Occipital lobe (tissue), 2 donors: Measurements from ENCODE around the gene HLA-DOB. TPM values are rescaled to one million over a fixed set of nuclear protein-coding genes. Genes with fewer than 3 reads are reported as not detected.
A peak's percentile ranks its signal among the peaks of the same experiment; 100 is the strongest.

ENCODE experiments used
- DNase-seq: peaks from one replicate; lab custom pipeline; 2025; lab: John Stamatoyannopoulos, UW
- total RNA-seq: library from RNA; depleted of rRNA; stranded (reverse); fragments of >200 nt; gene quantifications from one replicate; pipeline ENCODE4 v1.2.3, GENCODE V29; 2014

The HLA-DOB gene
- total RNA-seq, result not detected

- DNase-seq, result no peak
Measured at GRCh38 chr6:32816746-32817204, at the start of gene HLA-DOB. HLA-DOB (minus strand) TSS chr6:32817002; CDS start chr6:32816951, 51 bp downstream.

- no peak for DNase-seq
Measured at GRCh38 chr6:32865724-32866443, 49.1 kb upstream of the HLA-DOB start.

GRCh38 chr6:32862725-32863124 is 45.9 kb upstream of the HLA-DOB start:
- no peak for DNase-seq

GRCh38 chr6:32860674-32861073 is 43.9 kb upstream of the HLA-DOB start:
- no peak for DNase-seq

DNA sequence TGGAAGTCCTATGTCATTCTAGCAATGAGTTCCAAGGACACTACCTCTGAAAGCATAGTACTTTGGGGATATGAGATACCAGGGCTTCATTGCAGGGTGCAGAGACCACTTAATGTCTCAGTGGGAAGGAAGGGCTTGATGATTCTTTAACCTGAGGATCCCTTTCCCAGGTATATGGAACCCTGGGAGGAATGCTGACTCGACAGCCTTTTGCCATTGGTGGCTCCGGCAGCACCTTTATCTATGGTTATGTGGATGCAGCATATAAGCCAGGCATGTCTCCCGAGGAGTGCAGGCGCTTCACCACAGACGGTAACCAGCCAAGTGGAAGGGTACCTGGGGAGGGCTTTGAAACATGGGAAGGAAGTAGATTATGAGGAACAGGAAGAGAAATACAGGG is 41.4 kb upstream of the HLA-DOB start:
- no peak for DNase-seq

GRCh38 chr6:32857156-32857891 is 40.5 kb upstream of the HLA-DOB start:
- no peak for DNase-seq

DNA sequence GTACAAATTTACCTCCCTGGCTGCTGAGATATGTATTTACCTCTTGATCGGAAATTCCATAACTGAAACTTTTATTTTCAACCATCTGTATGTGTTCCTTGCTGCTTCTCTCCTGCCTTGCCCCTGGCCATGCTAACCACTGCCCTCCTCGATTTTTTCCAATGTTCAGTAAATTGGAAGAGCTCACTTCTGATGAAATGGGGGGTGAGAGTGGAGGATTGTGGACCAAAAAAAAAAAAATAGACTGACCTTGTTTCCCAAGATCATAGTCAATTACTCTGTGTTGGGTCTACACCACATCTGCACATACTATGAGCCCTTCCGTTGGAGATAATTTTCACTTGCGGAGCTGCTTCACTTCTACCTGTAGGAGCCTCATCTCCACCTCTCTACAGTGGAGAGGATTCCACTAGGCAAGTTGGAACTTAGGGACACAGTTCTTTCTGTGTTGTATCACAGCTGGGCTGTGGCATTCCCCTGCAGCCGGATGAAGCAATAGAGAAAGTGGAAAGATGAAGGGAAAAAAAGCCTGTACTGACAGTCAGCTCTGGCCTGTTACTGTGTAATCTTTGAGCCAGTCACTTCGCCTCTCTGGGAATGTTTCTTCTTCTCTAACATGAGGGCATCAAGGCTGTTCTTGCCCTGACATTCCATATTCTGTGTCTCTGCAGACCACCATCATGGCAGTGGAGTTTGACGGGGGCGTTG is 38.8 kb upstream of the HLA-DOB start:
- DNase-seq, result no peak

GRCh38 chr6:32854376-32855178 is 37.8 kb upstream of the HLA-DOB start:
- no peak for DNase-seq

GRCh38 chr6:32853541-32854375 is 37.0 kb upstream of the HLA-DOB start, which contains the start of the genes PSMB9 and TAP1:
PSMB9 (plus strand) TSS chr6:32854192; CDS start chr6:32854230, 38 bp downstream.
TAP1 (minus strand) TSS chr6:32853704; CDS start chr6:32853636, 68 bp downstream.
- DNase-seq, result peak; percentile 91

DNA sequence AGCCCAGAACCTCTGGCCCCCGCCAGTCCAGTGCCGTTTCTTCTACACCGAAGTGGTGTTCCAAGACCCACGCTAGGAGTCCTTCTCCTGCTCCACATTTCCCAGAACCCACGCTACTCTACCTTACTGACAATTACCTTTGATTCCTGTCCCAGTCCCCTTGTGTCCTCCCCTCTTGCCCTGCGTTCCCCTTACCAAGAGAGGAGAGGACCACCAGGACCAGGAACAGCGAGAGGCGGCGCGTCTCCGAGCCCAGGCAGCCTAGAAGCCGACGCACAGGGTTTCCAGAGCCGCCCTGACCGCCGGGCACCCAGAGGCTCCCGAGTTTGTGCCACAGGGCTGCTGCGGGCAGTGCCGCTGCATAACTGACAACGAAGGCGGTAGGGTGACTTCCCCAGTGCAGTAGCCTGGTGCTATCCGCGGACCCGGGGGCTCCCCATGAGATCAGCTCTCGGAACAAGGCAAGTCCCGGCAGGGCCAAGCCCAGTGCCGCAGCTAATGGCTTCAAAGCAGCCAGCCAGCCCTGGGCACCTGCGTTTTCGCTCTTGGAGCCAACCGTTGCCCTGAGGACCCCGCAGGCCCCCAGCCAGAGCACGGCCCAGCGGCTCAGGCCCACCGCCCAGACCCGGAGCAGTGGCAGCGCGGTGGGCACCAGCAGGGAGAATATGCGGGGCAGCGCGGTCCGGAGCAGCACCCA is 36.2 kb upstream of the HLA-DOB start:
- DNase-seq, result no peak

GRCh38 chr6:32852018-32852843 is 35.4 kb upstream of the HLA-DOB start:
- no peak for DNase-seq

DNA sequence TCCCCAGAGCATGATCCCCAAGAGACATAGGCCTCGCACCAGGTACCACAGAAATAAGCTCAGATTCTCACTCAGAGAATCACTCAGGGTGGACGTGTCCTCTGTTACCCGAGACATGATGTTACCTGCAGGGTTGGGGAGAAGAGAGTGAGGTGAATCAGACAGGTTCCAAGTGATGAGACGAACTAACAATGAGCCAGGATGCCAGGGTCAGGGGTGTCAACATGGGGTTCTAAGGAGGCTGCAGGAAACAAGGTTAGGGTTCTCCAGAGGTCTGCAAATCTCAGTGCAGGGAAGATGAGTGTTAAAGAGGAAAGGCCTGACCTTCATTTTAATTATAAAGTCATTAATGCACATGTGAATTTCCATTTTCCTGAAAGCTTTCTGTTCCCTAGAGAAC is 34.2 kb upstream of the HLA-DOB start:
- DNase-seq, result no peak

GRCh38 chr6:32849126-32849525 is 32.3 kb upstream of the HLA-DOB start:
- DNase-seq, result no peak

- DNase-seq, result no peak
Measured at GRCh38 chr6:32847795-32848194, 31.0 kb upstream of the HLA-DOB start.

- no peak for DNase-seq
Measured at GRCh38 chr6:32847004-32847403, 30.2 kb upstream of the HLA-DOB start.

DNA sequence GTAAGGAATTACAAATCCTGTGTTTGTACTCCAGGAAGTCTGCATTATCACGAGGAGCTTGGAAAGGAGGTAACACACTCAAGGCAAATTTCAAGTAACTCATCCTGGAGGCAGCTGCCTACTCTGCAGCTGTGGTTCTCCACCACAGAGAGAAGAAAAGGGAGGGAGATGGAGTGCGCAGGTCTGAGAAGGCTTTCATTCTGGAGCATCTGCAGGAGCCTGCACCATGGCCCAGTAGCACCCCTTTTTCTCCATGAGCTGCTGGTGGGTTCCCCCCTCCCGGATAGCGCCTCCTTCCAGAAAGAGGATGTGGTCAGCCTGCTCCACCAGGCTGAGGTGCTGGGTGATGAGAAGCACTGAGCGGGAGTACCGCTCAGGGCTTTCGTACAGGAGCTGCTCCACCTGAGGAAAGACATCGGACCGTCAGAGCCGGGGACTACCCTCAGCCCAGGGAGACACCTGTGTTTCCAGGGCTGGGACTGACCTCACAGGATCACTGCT is 28.6 kb upstream of the HLA-DOB start:
- DNase-seq, result no peak

DNA sequence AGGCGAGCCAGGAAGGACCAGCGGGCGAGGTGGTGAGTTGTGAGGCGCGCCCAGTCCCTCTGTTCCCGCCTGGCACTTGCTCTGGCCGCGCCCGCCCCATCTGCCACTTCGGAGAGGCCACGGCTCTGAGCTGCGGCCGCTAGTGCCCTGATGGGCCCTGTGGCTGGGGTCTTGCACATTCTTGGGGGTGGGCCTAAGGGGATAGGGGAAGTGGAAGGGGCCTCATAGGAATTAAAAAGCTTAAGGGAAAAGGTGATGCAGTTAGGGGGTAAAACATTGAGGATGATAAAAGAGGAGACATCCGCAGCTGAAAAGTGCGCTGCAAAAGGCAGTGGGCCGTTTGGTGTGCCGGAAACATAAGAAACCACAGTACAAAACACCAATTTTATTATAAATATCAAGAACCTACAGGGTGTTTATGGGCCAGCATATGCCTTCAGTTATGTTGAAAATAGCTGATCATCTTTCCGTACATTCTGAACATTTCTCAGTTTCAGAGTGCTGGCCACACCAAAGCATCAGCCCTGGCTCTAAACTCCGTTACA is 28.1 kb upstream of the HLA-DOB start:
- no peak for DNase-seq
